GM10847 (cell line): Measurements from ENCODE around the gene CEP83.

ENCODE experiments used
- POLR2A ChIP-seq: IDR thresholded peaks from 2 replicates; pipeline ENCODE4 v1.6.1; 2011; ENCODE audit not compliant: insufficient read length; ENCODE audit errors: extremely low read depth

The CEP83 gene

GRCh38 chr12:94457311-94457710 lies 2.4 kb downstream of the CEP83 start:
- TF ChIP-seq POLR2A: no peak

DNA sequence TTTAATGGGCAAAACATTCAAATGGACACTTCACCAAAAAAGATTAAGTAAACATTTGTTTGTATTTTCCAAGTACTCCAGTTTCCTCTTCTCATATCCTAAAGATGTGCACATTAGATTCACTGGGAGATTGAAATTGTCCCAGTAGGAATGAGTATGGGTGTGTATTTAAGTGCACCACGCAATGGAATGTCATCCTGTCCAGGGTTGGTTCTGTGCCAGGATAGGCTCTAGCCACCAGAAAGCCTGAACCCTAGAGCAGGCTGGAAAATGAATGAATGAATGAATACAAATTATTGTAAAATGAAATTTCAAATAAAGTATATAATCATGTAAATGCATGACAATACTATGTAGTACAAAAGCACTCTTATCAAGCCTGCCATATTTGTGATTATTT lies 14.0 kb downstream of the CEP83 start:
- TF ChIP-seq POLR2A: no peak

- TF ChIP-seq POLR2A: no peak
Observed at GRCh38 chr12:94437303-94437702, 22.4 kb downstream of the CEP83 start.

- no peak for TF ChIP-seq POLR2A
Observed at GRCh38 chr12:94435511-94435927, 24.1 kb downstream of the CEP83 start.

GRCh38 chr12:94434171-94434570 lies 25.5 kb downstream of the CEP83 start:
- no peak for TF ChIP-seq POLR2A

DNA sequence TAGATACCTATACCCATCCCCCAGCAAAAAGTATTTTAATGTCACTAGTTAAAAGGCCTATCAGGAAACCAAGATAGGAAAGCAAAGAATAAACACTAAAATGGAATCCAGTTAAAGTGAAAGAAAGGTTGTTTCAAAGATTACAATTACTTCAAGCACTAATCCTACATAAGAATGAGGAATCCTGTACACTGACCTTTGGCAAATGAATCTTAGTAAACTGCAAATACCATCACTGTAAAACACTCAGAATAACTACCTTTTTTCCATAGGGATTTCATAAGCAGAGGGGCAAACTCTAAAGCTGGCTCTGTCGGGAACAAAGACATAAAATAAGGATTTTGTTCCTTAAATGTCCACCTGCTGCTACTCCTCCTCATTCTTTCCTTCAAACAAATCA lies 25.9 kb downstream of the CEP83 start:
- TF ChIP-seq POLR2A: no peak

DNA sequence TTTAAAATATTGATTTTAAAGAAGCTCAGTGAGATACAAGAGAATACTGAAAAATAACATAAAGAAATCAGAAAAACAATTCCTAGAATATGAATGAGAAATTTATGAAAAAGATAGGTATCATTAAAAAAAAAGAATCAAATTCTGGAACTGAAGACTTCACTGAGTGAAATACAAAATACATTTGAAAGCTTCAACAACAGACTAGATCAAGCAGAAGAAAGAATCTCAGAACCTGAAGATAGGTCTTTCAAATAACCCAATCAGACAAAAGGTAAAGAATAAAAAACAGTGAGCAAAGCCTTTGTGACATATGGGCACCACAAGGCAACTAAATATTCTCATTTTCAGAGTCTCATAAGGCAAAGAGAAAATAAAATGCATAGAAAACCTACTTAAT lies 29.4 kb downstream of the CEP83 start:
- no peak for TF ChIP-seq POLR2A

- TF ChIP-seq POLR2A: no peak
Observed at GRCh38 chr12:94429633-94430032, 30.0 kb downstream of the CEP83 start.

GRCh38 chr12:94429191-94429590 lies 30.5 kb downstream of the CEP83 start:
- TF ChIP-seq POLR2A: no peak

- TF ChIP-seq POLR2A: no peak
Observed at GRCh38 chr12:94427501-94428381, 31.9 kb downstream of the CEP83 start.

GRCh38 chr12:94426049-94426448 lies 33.6 kb downstream of the CEP83 start:
- TF ChIP-seq POLR2A: no peak

DNA sequence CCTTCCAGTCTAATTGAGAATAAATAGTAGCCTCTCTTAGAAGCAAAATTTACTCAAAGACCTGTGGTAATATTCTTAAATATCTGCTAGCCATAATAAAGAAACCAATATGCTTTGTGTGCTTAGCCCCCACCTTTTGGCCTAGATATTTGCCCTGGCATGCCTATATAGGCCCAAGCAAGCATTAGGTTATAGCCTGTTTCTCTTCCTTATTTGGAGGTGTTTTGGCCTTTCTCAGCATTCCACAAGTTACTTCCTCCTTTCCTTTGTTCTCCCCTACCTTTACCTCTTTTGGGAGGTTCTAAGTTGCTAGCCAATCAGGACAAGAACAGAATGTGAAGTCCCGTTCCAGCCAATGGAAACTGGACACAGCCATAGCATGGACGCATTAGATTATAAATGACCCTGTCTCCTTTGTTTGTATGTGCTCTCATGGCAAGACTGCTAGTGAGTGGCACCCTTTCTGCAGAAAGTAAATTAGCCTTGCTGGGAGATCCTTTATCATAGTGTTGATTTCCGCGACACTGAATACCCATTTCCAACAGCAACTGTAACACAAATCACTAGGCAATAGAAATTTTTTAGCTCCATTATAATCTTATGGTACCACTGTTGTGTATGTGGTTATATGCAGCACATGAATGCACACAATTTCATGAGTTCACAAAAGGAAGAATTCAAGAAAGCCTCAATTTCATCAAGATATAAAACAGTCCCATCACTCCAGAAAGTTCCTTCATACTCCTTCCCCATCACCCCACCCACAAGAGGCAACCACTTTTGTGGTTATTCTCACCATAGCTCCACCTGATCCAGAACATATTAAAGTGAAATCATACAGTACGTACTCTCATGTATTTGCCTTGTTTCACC lies 37.6 kb downstream of the CEP83 start:
- no peak for TF ChIP-seq POLR2A

- no peak for TF ChIP-seq POLR2A
Observed at GRCh38 chr12:94418517-94418916, 41.1 kb downstream of the CEP83 start.

GRCh38 chr12:94416613-94417012 lies 43.1 kb downstream of the CEP83 start:
- no peak for TF ChIP-seq POLR2A

DNA sequence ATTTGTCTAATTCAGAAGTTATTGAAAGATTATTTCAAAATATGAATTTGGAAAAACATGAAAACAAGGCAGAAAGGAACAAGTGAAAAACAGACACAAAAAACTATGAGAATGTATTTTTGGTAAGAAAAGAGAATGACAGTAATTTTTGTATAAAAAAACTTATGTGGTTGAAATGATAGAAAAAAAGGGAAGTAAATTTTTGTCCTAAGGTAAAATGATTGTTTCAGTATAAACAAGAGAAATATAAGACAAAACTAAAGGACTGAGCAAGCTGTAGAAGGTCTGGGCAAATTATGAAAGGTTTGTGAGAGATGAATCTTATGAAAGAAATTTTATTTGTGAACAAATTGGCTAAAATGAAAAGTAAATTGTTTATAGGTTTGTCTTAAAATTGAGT lies 44.6 kb downstream of the CEP83 start:
- TF ChIP-seq POLR2A: no peak
